ENCODE results near the gene EIF2AK2.
A peak's percentile ranks its signal among the peaks of the same experiment; 100 is the strongest.
"Not testable (repeated sequence)": the region's sequence is repeated elsewhere in the genome, so short reads cannot be mapped to it uniquely, and the experiment has no call there.

EIF2AK2 gene

DNA sequence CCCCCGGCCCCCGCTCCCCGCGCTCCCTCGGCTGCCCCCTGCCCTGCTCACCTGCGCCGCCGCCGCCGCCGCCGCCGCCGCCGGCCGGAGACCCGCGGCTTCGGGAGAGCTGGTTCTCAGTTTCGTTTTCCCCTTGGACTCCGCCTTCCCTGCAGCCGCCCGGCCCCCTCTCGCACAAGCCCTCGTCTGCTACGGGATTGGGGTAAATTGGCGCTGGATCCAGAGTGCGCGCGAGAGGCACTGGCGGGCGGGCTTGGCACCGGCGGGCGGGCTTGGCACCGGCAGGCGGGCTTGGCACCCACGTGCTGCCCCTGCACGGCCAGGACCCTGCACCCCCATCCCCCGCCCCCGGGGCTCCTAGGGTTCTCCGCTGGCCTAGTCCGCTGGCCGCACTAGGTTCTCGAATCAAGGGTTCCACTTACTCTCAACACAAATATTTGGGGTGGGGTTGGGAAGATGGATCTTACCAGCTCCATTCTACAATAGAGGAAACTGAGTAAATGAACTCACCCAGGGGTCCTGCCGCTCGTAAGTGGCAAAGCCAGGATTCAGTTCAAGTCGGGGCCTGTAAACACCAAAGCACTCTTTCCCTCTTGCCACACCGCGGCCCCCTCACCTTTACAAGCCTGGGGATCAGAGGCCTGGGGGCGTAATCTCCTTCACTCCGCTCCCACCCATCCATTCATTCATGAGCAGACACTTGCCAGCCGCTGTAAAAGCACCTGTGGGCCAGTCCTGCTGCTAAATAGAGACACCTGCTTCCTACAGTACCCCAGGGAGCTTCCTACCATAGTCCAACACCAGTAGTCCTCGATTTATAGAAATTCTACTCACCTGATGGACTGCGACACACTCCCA, at the start of gene EIF2AK2:
TSS of gene EIF2AK2 (minus strand) at position 124 of the 858 bp plus-strand sequence. CDS start 9,174 bp downstream, outside the sequence.
- DNase-seq (ENCODE audit: extremely low spot score): peak; percentile 90
- POLR2A ChIA-PET: interaction anchor here (1.0 to 1.4 kb wide), 7 partner anchors 11 to 75 kb away, joined by 3 to 5 read pairs (median 4); partner anchors contain the start of genes CEBPZ, CEBPZOS and NDUFAF7
- CTCF ChIA-PET: no interaction called here
- peak; percentile 77 for TF ChIP-seq L3MBTL2 (conservative IDR thresholded peaks at IDR 0.05)
- TF ChIP-seq ELF4 (IDR thresholded peaks at IDR 0.05): no peak

DNA sequence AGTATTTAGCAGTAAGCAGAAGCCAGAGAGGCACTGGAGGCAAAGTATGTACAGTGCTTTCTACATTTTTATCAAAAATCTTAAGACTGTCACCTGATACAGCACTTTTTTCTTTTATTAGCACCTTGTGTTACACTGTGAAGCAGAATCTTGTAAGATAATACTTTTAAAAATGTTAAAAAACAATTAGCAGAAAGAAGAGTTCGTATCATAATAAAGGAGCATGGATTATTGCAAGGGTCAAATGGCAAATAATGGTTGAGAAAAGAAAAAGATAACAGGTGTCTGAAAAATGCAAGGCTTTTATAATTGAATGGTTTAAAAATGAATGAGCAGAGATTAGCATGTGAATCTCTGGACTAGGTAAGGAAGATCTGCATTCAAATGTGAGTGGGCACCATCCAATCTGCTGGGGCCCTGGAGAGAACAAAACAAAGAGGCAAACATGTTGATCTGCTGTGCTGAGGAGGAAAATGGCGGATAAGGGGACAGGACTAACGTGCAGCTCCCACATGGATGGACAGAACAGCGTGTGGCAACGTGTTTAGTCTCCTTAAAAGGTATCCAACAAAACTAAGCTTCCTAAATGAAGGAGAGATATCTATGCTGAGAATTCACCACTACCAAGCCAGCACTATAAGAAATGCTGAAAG, 49.0 kb upstream of the EIF2AK2 start:
- ChIA-PET POLR2A (no interaction called here), CTCF (no interaction called here)
- DNase-seq (ENCODE audit: extremely low spot score): no peak
- TF ChIP-seq SP1 (IDR thresholded peaks at IDR 0.05) (no peak), PKNOX1 (IDR thresholded peaks at IDR 0.05) (no peak), FOXK2 (IDR thresholded peaks at IDR 0.05) (no peak), HDGF (IDR thresholded peaks at IDR 0.05; ENCODE audit: borderline replicate concordance) (no peak), TARDBP (IDR thresholded peaks at IDR 0.05) (no peak), L3MBTL2 (conservative IDR thresholded peaks at IDR 0.05) (peak; percentile 32; the same call in 1 of the 2 replicates), ELF4 (IDR thresholded peaks at IDR 0.05) (no peak), ZNF384 (IDR thresholded peaks at IDR 0.05) (no peak), ARNT (IDR thresholded peaks at IDR 0.05) (no peak)

- POLR2A ChIA-PET; DNase-seq (ENCODE audit: extremely low spot score); CTCF ChIA-PET: not testable (repeated sequence)
Observed at GRCh38 chr2:37205071-37205661, 48.4 kb upstream of the EIF2AK2 start.

- no peak for DNase-seq (ENCODE audit: extremely low spot score)
- CTCF ChIA-PET: no interaction called here
- TF ChIP-seq SP1 (IDR thresholded peaks at IDR 0.05): no peak
- no peak for TF ChIP-seq NFRKB (IDR thresholded peaks at IDR 0.05)
- TF ChIP-seq FOXM1 (IDR thresholded peaks at IDR 0.05; ENCODE audit: borderline replicate concordance): no peak
- no peak for TF ChIP-seq FOXK2 (IDR thresholded peaks at IDR 0.05)
- no peak for TF ChIP-seq CTBP1 (IDR thresholded peaks at IDR 0.05; ENCODE audit: borderline replicate concordance)
- TF ChIP-seq ARNT (IDR thresholded peaks at IDR 0.05): no peak
- TF ChIP-seq FOXA1 (IDR thresholded peaks at IDR 0.05): no peak
- TF ChIP-seq ELF4 (IDR thresholded peaks at IDR 0.05): no peak
- no peak for TF ChIP-seq LEF1 (IDR thresholded peaks at IDR 0.05; ENCODE audit: borderline replicate concordance)
- no peak for TF ChIP-seq ZNF384 (IDR thresholded peaks at IDR 0.05)
- TF ChIP-seq L3MBTL2 (conservative IDR thresholded peaks at IDR 0.05): no peak
- TF ChIP-seq PKNOX1 (IDR thresholded peaks at IDR 0.05): no peak
- TF ChIP-seq HDGF (IDR thresholded peaks at IDR 0.05; ENCODE audit: borderline replicate concordance): no peak
- POLR2A ChIA-PET: no interaction called here
Observed at GRCh38 chr2:37203708-37204107, 46.9 kb upstream of the EIF2AK2 start.

- no peak for DNase-seq (ENCODE audit: extremely low spot score)
- CTCF ChIA-PET: interaction anchor here (1.0 kb wide), 1 partner anchor 19 kb away, joined by 3 read pairs; no protein-coding TSS in a partner anchor
- TF ChIP-seq PKNOX1 (IDR thresholded peaks at IDR 0.05) (no peak), LEF1 (IDR thresholded peaks at IDR 0.05; ENCODE audit: borderline replicate concordance) (no peak), HDGF (IDR thresholded peaks at IDR 0.05; ENCODE audit: borderline replicate concordance) (no peak), FOXA1 (IDR thresholded peaks at IDR 0.05) (no peak), NFRKB (IDR thresholded peaks at IDR 0.05) (no peak), ELF4 (IDR thresholded peaks at IDR 0.05) (no peak), SUZ12 (IDR thresholded peaks at IDR 0.05) (no peak), TARDBP (IDR thresholded peaks at IDR 0.05) (no peak), FOXK2 (IDR thresholded peaks at IDR 0.05) (no peak), BHLHE40 (IDR thresholded peaks at IDR 0.05; ENCODE audit: borderline replicate concordance) (no peak)
- POLR2A ChIA-PET: interaction anchor here (1.0 kb wide), 1 partner anchor 9 kb away, joined by 3 read pairs; no protein-coding TSS in a partner anchor
Observed at GRCh38 chr2:37201766-37202165, 45.0 kb upstream of the EIF2AK2 start.

GRCh38 chr2:37201208-37201607, 44.4 kb upstream of the EIF2AK2 start:
- CTCF ChIA-PET: interaction anchor here (1.0 kb wide), 1 partner anchor 19 kb away, joined by 3 read pairs; no protein-coding TSS in a partner anchor
- TF ChIP-seq FOXM1 (IDR thresholded peaks at IDR 0.05; ENCODE audit: borderline replicate concordance) (no peak), L3MBTL2 (conservative IDR thresholded peaks at IDR 0.05) (no peak), ARNT (IDR thresholded peaks at IDR 0.05) (no peak), PKNOX1 (IDR thresholded peaks at IDR 0.05) (no peak), CTBP1 (IDR thresholded peaks at IDR 0.05; ENCODE audit: borderline replicate concordance) (no peak)
- POLR2A ChIA-PET: interaction anchor here (1.0 to 1.3 kb wide), 2 partner anchors 8 to 30 kb away, joined by 3 to 4 read pairs; partner anchors contain the start of genes CEBPZ and NDUFAF7
- DNase-seq (ENCODE audit: extremely low spot score): no peak

All from HEK293T (cell line).